DLD1 (cell line): ENCODE data around the gene DCAF15.
"Not testable (repeated sequence)": the region's sequence is repeated elsewhere in the genome, so short reads cannot be mapped to it uniquely, and the experiment has no call there.

ENCODE experiments used
- in situ Hi-C: cut with HindIII; loops from 2 replicates; pipeline ENCODE4 v1.10.0; 2017; ENCODE audit warnings: low sequenced_read_pairs

Gene DCAF15, protein sequence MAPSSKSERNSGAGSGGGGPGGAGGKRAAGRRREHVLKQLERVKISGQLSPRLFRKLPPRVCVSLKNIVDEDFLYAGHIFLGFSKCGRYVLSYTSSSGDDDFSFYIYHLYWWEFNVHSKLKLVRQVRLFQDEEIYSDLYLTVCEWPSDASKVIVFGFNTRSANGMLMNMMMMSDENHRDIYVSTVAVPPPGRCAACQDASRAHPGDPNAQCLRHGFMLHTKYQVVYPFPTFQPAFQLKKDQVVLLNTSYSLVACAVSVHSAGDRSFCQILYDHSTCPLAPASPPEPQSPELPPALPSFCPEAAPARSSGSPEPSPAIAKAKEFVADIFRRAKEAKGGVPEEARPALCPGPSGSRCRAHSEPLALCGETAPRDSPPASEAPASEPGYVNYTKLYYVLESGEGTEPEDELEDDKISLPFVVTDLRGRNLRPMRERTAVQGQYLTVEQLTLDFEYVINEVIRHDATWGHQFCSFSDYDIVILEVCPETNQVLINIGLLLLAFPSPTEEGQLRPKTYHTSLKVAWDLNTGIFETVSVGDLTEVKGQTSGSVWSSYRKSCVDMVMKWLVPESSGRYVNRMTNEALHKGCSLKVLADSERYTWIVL

DNA sequence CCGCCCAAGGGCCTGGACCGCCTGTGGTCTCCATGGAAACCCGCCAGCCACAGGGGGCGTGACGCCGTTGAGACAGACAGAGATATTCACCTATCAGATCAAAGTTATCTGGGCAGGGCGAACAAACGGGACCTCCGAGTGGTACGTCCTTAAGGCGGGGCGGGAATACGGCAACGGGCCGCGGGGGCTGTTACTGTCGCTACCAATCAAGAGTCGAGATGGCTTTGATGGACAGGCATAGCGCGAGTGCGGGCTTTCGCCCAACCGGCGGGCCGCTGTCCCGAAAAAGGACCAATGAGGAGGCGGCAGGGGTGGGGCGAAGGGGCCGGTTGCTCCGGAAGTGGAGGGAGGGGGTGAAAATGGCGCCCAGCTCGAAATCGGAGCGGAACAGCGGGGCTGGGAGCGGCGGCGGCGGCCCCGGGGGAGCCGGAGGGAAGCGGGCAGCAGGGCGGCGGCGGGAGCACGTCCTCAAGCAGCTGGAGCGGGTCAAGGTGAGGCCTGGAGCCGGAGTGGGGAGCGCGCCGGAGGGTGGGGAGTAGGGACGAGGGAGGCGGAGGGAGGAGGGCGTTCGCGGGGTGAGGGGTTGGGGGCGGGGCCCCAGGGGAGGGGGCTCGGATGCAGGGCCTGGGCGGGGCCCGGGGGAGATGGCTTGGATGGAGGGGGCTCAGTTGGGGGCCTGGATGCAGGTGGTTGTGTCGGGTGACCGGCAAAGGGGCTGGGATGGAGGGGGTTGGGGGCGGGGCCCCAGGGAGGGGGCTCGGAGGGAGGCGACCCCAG lies at the start of gene DCAF15:
Gene DCAF15, plus strand, starts transcription at position 356 of the 777 bp plus-strand sequence. Its CDS starts 4 bp downstream, at position 360.
- in situ Hi-C loops: no loop called here

DNA sequence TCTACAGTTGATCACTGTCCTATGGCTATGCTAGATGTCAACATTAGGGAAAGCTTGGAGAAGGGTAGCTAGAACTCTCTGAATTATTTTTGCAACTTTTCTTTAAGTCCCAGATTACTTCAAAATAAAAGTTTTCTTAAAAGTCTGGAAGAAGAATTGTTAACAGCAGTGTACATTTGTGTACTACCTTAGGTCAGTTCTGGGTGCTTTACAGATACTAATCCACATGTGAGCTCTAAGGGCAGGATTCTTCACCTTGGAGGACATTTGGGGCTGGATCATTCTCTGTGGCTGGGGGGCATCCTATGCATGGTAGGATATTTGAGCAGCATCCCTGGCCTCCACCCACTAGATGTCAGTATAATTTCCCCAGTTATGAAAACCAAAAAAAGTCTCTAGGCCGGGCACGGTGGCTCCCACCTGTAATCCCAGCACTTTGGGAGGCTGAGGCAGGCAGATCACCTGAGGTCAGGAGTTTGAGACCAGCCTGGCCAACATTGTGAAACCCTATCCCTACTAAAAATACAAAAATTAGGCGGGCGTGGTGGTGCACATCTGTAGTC lies 49.2 kb upstream of the DCAF15 start:
- in situ Hi-C loops: no loop called here

DNA sequence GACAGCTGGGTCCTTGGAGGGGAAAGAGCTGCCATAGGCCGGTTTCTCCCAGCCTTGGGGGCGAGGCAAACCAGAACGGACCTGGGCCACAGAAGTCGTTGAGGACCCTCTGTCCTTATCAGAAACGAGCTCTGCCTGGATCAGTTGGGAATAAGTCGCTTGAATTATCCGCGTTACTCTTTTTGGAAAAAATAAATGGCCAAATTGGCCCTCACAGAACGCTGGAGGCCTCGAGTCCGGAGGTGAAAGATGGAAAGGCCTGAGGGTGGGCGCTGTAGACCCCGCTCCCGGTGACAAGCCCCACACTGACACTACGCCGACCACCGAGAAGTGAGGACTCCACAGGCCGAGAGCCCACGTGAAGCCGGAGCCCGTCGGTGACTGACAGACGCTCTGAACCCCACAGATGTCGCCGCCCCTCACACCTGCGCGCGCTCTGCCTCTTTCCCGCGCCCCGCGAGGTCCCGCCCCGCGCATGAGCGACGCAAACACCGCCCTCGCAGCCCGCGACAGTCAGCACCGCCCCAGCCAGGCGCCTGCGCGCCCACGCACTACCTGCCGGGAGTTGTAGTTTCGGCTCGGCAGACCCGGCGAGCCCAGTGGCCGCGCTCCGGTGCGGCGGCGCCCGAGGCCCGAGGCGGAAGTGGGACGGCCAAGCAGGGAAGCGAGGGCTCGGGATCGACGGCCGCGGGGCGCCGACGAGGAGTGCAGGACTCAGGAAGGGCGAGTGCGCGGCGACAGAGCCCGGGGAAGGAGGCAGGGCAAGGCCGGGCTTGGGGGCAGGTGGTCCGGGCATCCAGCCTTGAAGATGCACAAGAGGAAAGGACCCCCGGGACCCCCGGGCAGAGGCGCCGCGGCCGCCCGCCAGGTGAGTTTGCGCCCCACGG lies 46.4 kb upstream of the DCAF15 start, which contains the start of the genes BRME1 and CC2D1A:
Gene BRME1, minus strand, starts transcription at position 484 of the 887 bp plus-strand sequence. CDS start 1,225 bp downstream, outside the sequence.
Gene CC2D1A, plus strand, starts transcription at position 568 of the 887 bp plus-strand sequence. Its CDS starts 241 bp downstream, at position 809.
- in situ Hi-C loops: no loop called here

DNA sequence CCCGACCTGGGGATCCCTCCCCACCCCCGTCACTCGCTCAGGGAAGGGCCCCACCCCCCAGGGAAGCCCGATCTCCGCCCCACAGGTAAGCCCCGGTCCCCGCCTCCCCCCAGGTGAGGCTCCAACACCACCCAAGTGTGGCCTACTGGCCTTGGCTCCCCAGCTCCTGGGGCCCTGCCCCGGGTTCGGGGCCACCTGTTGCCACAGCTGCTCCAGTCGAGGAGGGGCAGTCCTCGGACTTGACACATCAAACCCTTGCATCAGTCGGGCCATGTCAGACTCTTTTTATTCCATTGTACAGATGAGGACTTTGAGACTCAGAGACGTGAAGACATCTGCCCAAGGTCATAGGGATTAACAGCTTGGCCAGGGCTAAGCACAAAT lies 45.8 kb upstream of the DCAF15 start:
- in situ Hi-C loops: no loop called here

DNA sequence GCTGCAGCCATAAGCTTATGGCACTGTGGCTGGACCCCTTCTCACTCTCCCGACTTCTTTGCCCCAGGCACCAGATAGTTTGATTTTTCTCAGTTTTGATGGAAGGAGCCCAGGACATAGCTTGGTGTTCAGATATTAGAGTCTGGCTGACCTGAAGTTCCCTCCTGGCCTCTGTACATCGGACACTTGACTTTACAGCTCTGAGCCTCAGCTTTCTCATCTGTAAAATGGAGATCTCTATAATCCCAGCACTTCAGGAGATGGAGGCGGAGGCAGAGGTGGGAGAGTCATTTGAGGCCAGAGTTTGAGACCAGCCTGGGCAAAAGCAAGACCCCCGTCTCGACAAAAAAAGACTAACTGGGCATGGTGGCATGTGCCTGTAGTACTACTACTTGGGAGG lies 45.4 kb upstream of the DCAF15 start:
- in situ Hi-C loops: no loop called here

DNA sequence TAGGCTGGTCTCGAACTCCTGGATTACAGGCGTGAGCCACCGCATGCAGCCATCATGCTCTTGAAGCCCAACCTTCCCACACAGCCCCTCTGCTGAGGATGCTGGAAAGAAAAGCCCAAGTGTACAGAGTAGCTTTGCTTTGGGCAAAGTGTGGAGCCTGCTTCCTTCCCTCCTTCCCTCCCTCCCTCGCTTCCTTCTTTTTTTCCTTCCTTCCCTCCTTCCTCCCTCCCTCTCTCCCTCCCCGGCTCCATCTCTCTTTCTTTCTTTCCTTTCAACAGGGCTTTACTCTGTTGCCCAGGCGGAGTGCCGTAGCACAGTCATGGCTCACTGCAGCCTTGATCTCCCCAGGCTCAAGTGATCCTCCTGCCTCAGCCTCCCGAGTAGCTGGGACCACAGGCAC lies 43.6 kb upstream of the DCAF15 start:
- in situ Hi-C loops: no loop called here

DNA sequence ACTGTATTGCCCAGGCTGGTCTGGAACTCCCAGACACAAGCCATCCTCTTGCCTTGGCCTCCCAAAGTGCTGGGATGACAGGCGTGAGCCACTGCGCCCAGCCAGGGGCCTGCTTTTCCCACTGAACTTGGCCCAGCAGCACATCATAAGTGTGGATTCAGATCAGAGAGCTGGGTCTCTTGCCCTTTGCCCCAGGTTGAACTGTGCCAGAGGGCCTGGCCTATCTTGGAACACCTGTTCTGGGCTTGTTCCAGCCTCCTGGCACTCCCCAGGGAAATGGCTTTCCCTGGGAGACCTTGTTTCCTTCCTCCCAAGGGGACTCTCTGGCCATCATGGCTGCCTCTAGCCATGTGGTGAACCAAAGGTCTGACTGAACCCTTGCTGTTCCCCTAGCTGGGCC lies 42.9 kb upstream of the DCAF15 start:
- in situ Hi-C loops: no loop called here

DNA sequence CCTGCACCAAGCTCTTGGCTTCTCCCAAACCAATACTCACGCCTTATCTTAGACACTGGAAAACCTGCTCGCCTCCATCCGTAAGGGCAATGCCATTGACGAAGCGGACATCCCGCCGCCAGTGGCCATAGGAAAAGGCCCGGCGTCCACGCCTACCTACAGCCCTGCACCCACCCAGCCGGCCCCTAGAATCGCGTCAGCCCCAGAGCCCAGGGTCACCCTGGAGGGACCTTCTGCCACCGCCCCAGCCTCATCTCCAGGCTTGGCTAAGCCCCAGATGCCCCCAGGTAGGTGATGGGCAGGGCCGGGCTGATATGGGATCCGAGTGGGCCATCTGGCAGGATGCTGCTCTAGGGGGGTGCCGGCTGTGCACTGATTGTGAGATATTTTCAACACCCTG lies 39.0 kb upstream of the DCAF15 start:
- in situ Hi-C loops: no loop called here

DNA sequence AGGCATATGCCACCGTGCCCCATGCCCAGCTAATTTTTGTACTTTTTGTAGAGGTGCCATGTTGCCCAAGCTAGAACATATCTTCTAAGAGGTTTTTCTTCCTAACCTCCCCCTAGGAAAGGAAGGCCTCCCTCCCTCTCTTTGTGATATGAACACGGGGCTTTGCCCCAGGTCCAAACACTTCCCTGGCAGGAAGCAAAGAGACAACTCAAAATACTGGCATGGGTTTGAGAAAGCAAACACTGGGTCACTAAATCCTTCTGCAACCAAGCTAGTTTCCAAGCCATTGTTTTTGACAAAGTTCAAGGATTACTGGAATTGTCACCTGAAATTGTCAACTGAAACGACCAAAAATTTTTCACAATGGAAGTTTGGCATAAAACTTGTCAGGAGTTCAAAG lies 37.5 kb upstream of the DCAF15 start:
- in situ Hi-C loops: no loop called here

DNA sequence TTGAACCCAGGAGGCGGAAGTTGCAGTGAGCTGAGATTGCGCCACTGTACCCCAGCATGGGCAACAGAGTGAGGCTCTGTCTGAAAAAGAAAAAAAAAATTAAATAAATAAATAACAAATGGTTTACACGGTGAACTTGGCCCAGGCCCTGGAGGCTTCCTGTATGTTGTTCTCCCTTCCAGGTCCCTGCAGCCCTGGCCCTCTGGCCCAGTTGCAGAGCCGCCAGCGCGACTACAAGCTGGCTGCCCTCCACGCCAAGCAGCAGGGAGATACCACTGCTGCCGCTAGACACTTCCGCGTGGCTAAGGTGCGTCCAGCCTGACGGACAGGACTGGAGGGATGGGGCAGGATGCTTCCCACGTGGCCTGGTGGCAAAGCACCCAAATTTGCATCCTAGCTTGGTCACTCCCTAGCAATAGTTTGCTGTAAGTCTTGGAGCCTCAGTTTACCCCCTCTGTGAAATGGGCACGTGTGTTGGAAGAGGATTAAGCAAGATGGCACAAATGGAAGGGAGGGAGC lies 34.4 kb upstream of the DCAF15 start:
- in situ Hi-C loops: no loop called here

DNA sequence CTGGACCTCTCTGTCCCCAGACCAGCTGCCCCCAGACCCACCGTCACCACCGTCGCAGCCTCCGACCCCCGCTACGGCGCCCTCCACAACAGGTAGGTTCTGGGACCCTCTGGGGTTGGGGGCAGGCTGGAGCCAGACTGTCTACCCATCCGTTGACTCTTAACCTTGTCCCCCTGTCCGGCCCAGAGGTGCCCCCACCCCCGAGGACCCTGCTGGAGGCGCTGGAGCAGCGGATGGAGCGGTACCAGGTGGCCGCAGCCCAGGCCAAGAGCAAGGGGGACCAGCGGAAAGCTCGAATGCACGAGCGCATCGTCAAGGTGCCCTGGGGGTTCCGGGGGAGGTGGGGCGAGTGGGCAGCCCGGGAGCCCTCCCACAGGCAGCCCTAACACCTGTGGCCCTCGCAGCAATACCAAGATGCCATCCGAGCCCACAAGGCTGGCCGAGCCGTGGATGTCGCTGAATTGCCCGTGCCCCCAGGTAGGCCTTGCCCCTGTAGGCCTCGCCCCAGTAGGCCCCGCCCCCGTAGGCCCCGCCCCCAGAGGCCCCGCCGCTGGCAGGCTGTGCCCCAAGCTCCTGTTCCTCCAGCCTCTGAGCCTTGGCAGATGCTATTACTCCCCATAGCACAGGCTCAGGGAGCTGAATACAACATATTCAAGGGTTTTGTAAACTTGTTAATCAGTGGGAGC lies 33.4 kb upstream of the DCAF15 start:
- in situ Hi-C loops: no loop called here

DNA sequence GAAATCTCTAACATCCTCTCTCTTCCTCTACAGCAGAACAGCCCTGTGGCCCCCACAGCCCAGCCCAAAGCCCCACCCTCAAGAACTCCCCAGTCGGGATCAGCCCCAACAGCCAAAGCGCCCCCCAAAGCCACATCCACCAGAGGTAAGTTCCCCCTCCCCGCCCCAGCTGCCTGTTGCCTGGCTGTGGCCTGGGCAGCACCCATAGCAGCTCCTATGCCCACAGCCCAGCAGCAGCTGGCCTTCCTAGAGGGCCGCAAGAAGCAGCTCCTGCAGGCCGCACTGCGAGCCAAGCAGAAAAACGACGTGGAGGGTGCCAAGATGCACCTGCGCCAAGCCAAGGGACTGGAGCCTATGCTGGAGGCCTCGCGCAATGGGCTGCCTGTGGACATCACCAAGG lies 31.8 kb upstream of the DCAF15 start:
- in situ Hi-C loops: no loop called here

DNA sequence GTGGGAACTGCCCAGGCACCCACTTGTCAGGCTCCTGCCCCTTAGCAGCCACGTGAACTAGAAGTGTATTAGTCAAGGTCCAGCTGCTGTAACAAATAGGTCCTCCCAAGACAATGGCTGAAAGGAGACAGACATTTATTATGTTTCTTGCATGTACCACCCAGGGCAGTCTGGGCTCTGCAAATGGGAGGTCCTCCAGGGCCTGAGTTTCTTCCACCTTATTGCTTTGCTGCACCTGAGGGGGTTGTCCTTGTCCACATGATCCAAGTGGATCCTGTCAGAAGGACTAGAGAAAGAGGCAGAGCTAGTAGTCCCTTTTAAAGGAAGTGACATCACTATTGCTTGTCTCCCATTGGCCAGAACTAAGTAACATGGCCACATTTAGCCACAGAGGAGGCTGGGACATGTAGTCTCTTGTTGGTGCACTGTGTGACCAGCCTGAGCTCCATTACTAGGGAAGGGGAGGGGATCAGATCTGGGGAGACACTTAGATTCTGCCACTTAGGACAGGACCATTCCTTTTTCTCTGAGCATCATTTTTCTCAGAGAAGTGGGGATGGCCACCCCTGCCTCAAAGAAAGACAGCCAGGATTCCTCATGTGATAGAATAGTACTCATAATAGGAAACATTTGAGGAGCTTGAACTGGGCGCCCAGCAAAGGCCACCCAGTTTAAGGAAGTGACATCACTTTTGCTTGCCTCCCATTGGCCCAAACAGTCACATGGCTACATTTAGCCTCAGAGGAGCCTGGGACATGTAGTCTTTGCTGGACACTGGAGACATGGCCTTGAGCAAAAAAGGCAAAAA lies 31.2 kb upstream of the DCAF15 start:
- in situ Hi-C loops: no loop called here

DNA sequence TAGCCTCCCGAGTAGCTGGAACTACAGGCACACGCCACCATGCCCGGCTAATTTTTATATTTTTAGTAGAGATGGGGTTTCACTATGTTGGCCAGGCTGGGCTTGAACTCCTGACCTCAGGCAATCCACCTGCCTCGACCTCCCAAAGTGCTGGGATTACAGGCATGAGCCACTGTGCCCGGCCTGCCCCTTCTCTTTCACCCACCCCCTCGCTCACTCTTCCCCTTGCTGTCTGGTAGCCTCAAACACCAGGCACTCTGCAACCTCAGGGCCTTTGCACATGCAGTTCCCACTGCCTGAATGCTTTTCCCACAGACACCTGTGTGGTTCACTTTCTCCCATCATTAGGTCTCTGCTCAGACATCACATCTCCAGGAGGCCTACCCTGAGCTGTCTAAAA lies 30.2 kb upstream of the DCAF15 start:
- in situ Hi-C loops: not testable (repeated sequence)

DNA sequence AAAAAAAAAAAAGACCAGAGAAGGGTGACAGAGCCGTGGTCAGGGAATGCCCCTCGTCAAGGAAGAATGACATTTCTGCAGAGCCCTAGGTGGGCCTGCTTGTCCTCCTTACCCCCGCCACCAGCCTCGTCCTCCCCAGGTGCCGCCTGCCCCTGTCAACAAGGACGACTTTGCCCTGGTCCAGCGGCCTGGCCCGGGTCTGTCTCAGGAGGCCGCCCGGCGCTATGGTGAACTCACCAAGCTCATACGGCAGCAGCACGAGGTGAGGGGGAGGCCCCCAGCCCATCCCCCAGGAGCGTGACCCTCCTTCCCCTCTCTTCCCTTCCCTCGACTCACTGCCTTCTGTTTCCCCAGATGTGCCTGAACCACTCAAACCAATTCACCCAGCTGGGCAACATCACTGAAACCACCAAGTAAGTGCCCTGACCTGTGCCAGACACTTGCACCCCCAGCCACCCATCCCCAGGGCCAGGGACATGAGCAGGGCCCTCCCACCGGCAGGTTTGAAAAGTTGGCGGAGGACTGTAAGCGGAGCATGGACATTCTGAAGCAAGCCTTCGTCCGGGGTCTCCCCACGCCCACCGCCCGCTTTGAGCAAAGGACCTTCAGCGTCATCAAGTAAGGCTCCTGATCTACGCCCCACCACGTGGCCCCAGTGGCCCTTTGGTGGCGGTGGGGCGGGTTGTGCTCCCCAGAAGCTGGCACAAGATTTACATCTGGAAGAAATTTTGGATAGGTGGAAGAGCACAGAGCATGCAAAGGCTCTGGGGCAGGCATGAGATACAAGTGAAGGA lies 28.9 kb upstream of the DCAF15 start:
- in situ Hi-C loops: no loop called here

DNA sequence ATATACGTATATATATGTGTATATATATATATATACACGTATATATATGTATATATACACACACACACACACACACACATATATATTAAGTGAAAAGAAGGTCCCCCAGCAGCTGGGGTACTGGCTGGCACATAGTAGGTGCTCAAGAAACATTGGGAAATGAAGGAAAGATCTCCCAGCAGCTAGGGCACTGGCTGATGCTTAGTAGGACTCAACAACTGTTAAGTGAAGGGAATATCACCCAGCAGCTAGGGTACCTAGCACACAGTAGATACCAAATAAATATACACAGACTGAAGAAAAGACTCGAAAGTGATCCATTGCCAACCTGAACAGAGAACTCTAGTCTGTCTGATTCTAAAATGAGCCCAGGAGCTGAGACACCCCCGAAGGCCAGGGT lies 26.3 kb upstream of the DCAF15 start:
- in situ Hi-C loops: no loop called here

DNA sequence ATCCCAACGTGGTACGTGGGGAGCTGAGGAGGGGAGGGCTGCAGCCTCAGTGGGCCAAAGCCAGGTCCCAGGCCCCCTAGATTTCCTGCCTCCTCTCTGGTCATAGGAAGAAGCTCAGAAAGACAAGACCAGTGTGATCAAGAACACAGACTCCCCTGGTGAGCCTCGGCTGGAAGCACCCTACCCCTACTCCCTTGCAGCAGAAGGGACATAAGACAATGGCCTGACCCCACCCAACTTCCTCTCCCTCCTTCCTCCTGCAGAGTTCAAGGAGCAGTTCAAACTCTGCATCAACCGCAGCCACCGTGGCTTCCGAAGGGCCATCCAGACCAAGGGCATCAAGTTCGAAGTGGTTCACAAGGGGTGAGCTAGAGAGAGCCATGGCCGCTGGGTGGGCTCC lies 25.6 kb upstream of the DCAF15 start:
- in situ Hi-C loops: no loop called here

DNA sequence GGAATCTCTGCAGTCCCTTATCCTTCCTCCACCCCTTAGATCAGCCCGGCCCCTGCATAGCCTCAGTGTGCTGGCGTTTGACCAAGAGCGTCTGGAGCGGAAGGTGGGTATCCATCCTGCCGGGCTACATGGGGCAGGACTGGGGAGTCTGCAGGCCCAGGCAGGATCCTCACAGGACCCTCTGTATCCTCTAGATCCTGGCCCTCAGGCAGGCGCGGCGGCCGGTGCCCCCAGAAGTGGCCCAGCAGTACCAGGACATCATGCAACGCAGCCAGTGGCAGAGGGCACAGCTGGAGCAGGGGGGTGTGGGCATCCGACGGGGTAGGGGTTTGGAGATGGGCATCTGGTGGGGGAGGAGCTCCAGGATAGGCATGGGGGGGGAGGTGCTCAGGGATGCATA lies 23.0 kb upstream of the DCAF15 start:
- in situ Hi-C loops: no loop called here
